Hindlimb muscle (tissue), 1 donor: ENCODE measurements around the gene C14orf93. TPM values are rescaled to one million over a fixed set of nuclear protein-coding genes. Genes with fewer than 3 reads are reported as not detected.

ENCODE experiments used
- DNase-seq: peaks from one replicate; pipeline ENCODE4 v3.0.0-alpha.2; 2013
- polyA plus RNA-seq: library from polyadenylated mRNA; unstranded; fragments of 120-200 nt; gene quantifications from one replicate; pipeline ENCODE4 v1.2.1, GENCODE V29; 2013; ENCODE audit not compliant: insufficient read length

The C14orf93 gene, protein sequence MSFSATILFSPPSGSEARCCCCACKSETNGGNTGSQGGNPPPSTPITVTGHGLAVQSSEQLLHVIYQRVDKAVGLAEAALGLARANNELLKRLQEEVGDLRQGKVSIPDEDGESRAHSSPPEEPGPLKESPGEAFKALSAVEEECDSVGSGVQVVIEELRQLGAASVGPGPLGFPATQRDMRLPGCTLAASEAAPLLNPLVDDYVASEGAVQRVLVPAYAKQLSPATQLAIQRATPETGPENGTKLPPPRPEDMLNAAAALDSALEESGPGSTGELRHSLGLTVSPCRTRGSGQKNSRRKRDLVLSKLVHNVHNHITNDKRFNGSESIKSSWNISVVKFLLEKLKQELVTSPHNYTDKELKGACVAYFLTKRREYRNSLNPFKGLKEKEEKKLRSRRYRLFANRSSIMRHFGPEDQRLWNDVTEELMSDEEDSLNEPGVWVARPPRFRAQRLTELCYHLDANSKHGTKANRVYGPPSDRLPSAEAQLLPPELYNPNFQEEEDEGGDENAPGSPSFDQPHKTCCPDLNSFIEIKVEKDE
- polyA plus RNA-seq: 11.6 TPM

DNA sequence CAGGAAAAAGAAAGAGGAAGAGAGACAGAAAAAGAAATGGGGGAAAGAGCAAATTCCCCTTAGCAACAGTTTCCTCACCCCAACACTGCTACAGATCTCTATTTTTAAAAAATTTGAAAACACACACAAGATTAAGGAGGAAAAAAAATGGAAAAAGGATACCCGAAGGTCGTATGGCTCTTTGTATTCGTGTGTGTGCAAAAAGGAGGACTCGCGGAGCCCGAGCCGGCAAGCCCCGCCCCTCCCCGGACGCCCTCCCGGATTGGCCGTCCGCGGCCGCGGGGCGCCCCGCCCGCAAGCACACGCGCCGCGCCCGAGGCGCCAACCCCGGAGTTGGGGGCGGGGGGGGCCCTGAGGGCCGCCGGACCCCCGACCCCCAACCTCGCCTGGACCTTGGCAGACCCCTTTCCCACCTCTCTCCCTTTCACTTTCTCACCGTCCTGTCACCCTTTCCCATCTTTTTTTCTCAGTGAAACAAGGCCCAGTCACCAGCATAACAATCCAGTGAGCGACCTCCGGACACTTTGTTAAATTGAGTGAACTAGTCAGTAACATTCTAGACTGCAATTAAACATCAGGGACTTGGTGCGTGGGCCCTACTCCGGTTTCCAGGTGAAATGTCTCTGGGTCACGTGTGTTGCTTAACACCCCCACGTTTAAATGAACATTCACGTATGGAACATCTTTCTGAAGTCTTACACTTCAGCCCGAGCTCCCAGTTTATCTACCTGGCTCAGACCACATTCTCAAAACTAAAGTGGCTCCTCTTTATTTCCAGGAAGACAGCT is at the start of gene C14orf93:
C14orf93 (minus strand) TSS at position 205 of the 788 bp plus-strand sequence. CDS start 11,120 bp downstream, outside the sequence.
- peak; percentile 87 for DNase-seq

- no peak for DNase-seq
These were observed 48.9 kb upstream of the C14orf93 start for GRCh38 chr14:23058654-23059504.

DNA sequence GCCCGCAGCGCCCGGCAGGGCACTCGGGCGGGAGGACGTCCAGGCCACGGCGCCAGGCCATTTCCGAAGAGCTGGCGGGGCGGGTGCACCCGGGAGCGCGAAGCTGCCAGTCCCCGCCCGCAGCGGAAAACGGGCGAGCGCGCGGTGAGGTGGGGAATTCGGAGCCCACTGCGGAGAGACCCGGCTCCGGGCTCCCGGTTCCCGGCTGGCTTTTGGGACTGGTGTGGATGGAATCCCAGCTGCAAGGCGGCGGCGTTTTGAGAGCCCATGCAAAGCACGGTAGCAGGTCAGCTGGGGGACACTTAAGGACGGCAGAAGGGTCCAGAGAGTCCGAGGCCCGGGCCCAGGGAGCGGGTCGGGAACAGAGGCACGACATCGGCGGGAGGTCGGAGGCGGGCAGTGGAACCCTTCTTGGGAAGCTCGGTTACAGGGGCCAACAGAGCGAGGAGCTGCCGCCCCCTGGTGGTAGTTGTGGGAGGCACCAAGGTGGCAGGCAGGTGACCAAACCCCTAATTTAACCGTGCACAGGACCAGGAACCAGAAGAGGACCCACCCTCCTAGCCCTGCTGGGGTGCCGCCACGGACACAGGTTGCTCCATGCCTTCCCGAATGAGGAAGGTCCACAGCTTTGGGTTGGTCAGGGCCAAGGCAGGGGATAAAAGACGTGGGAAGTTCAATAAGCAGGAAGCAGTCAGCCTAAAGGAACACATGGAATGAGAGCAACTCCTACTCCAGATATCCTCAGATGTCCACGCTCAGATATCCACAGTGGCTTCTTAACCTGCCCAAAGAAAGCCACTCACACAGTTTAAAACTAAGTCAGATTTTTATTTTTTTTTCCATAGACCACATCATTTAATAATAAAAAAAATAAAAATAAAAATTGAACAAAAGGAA is 48.1 kb upstream of the C14orf93 start:
- DNase-seq: peak; percentile 88

GRCh38 chr14:23056956-23057756 is 47.2 kb upstream of the C14orf93 start, which contains the start of gene CDH24:
Gene CDH24 (minus strand): TSS chr14:23057520. CDS start chr14:23055733, 1,787 bp downstream.
- peak; percentile 86 for DNase-seq

GRCh38 chr14:23056145-23056955 is 46.4 kb upstream of the C14orf93 start:
- peak; percentile 46 for DNase-seq

DNA sequence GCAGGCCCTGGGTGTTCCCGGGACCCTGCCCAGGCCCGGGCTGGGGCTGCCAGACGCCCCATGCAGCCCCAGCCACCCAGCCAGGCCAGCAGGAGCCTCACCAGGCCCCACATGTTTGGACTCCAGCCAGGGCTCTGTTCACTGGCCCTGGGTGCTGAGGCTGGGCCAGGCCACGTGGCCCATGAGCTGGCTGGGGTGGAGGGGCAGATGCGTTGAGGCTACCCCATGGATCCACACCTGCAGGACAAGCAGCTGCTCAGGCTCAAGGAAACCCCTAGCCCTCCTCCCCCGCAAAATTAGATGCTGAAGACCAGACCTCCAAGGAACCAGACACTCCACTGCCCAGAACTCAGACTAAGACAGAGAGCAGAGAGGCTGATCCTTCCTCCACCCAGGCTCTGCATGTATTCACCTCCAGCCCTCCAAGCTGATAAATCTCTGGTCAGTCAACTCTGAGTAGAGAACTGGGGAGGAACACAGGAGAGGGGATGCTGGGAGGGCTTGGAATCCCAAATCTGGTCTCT is 45.7 kb upstream of the C14orf93 start:
- DNase-seq: no peak

GRCh38 chr14:23055147-23055550 is 45.2 kb upstream of the C14orf93 start:
- DNase-seq: no peak

DNA sequence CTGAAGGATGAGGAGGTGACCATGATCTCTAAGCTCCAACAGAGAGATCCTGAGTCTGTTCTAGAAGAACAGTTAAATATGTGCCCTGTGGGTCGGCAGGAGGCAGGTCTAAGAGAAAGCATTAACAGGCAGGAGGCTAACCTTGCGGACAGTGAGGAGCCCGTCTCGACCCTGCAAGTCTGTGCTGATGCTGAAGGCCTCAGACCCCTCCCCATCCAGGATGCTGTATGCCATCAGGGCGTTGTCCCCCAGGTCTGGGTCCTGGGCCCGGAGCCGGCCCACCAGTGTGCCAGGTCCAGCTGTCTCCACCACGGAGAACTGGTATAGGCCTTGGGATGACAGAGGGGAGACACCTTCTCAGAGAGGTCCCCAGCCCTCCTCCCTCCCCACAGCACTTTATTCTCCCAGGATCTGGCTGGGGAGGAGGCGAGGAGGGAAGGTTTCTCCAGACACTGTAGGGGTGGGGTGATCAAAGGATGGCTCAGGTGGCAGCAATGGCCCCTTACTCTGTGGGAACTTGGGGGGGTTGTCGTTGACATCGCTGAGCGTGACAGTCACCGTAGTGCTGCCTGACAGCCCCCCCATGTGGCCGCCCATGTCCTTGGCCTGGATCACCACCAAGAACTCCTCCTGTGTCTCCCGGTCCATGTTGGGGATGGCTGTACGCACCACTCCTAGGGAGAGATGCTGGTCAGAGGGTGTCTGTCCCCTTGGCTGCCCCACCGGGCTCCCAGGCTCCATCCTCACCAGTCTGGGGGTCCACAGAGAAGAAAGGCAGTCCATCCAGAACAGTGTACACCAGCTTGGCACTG is 44.3 kb upstream of the C14orf93 start:
- no peak for DNase-seq

- no peak for DNase-seq
These were observed 43.5 kb upstream of the C14orf93 start for GRCh38 chr14:23053426-23053825.

DNA sequence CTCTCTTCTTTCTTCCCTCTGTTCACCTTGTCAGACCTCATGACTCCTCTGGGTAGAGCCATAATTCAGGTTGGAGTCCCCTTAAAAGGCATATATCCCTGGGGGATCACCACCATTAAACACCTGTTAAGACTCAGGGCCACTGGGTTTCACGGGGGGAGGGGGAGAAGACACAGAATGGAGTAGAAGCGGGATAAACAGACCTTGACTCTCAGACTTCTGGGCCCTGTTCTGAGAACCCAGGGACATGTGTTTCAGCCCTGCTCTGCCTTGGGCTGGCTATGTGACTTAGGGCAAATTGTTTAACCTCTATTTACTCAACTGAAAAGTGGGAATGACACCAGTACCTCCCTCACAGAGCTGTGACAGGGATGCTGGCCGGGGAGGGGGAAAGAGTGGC is 42.7 kb upstream of the C14orf93 start:
- no peak for DNase-seq

DNA sequence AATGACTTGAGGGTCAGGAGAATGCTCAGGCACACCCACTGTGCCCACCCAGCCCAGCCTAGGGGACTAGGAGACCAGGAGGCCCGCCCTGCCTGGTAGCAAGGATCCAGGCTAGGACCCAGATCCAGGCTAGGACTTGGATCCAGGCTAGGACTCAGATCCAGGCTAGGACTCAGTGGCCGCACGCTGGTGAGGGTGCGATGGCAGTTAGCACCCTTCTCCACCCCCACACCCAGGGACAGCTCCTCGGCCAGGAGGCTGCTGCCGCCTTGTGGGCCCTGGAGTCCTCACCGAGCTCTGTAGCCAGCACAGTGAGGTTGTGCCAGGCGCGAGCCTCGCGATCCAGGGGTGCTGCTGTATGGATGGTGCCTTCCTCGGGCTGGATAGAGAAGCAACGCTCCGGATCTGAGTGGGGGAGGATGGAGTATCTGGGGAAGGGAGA is 42.3 kb upstream of the C14orf93 start:
- DNase-seq: no peak

GRCh38 chr14:23051141-23052057 is 41.5 kb upstream of the C14orf93 start:
- DNase-seq: no peak

- DNase-seq: no peak
These were observed 39.1 kb upstream of the C14orf93 start for GRCh38 chr14:23049011-23049410.

GRCh38 chr14:23047751-23048693 is 38.1 kb upstream of the C14orf93 start:
- DNase-seq: no peak

- DNase-seq: no peak
These were observed 37.2 kb upstream of the C14orf93 start for GRCh38 chr14:23047034-23047634.
